Measurements from ENCODE around the gene LLPH.

GRCh38 chr12:66083766-66084165, 46.8 kb downstream of the LLPH start:
- no peak for TF ChIP-seq EZH2 (IDR thresholded peaks at IDR 0.05; ENCODE audit: borderline replicate concordance, low read depth, low read length, poor library complexity, severe bottlenecking)
- TF ChIP-seq CTCF (conservative IDR thresholded peaks at IDR 0.05; ENCODE audit: low read depth, low read length) = no peak

Measured in A673 (cell line).